Measurements from ENCODE around the gene RNF5. TPM values are rescaled to one million over a fixed set of nuclear protein-coding genes. Genes with fewer than 3 reads are reported as not detected.

Gene RNF5
- total and polyA plus RNA-seq, 2 of the 4 experiments (the other 2 are of a cell fraction): 18.8 to 41.4 TPM

- Histone ChIP-seq H2BK20ac (ENCODE audit: low read depth, low read length) (no peak overlapping the region), H3K36me3 (ENCODE audit: control insufficient read depth, insufficient read depth, low read length) (no peaks in the 10 kb centered on the region), H4K20me1 (ENCODE audit: insufficient read depth, low read length) (no peaks in the 10 kb centered on the region), H2BK15ac (ENCODE audit: low read depth, low read length) (no peak overlapping the region), H2BK120ac (ENCODE audit: low read depth, low read length) (no peak overlapping the region), H3K79me1 (ENCODE audit: low read depth in 1 of 2, low read length in 2 of 2) (no peaks in the 10 kb centered on the region), H3K27ac (ENCODE audit: insufficient read depth, low read length) (no peak overlapping the region), H3K4me3 (ENCODE audit: insufficient read depth, low read depth, low read length) (no peak overlapping the region), H3K23ac (ENCODE audit: low read depth, low read length) (no peak overlapping the region), H3K9me1 (ENCODE audit: insufficient read depth, low read length) (no peaks in the 10 kb centered on the region), H3K9me3 (ENCODE audit: control insufficient read depth, insufficient read depth, low read length) (no peaks in the 10 kb centered on the region), H3K14ac (replicated peaks; ENCODE audit: low read depth, low read length) (no peak overlapping the region), H3K4ac (ENCODE audit: low read depth, low read length) (no peak overlapping the region), H3K4me2 (ENCODE audit: low read depth, low read length) (no peak overlapping the region), H2AK5ac (ENCODE audit: low read depth, low read length) (no peak overlapping the region), H4K91ac (ENCODE audit: insufficient read depth, low read depth, low read length) (no peak overlapping the region), H2AFZ (replicated peaks; ENCODE audit: low read length, poor library complexity) (no peak overlapping the region), H4K5ac (ENCODE audit: low read depth, low read length) (no peak overlapping the region), H3K18ac (ENCODE audit: low read depth, low read length) (no peak overlapping the region), H3K27me3 (ENCODE audit: control insufficient read depth, insufficient read depth, low read length) (peaks cover 10% of the 10 kb centered on the region; the same call in 1 of the 2 replicates), H3K56ac (ENCODE audit: extremely low read depth, insufficient read depth, low read length) (no peak overlapping the region), H2AK9ac (replicated peaks; ENCODE audit: low read depth, low read length, poor library complexity) (peak overlapping the region; percentile 58), H2BK5ac (ENCODE audit: low read depth, low read length, poor library complexity, severe bottlenecking) (no peak overlapping the region), H4K8ac (ENCODE audit: low read depth in 2 of 2, low read length in 2 of 2) (no peak overlapping the region), H3K4me1 (ENCODE audit: control insufficient read depth, insufficient read depth, low read length) (no peaks in the 10 kb centered on the region), H3K9ac (ENCODE audit: low read depth, low read length) (no peak overlapping the region)
- ATAC-seq (ENCODE audit: low read depth): no peak
- no TSS peak for BruUV-seq (replicated peaks)
- intact Hi-C loops (cut with micrococcal nuclease): no loop called here
- in situ Hi-C loops (cut with MboI; ENCODE audit: low sequenced_read_pairs): no loop called here
- no peak for DNase-seq
- ChIA-PET POLR2A (ENCODE audit: unreplicated experiment) (no interaction called here), CTCF (no interaction called here)
- WGBS, 2 experiments (ENCODE audit: extremely low coverage in 2 of 2, insufficient read length in 1 of 2): 100% methylated on average over 1 of the region's 3 CpGs; no CpG with 5 or more reads in 1 of the 2 experiments
- TF ChIP-seq BHLHE40 (IDR thresholded peaks at IDR 0.05; ENCODE audit: low read depth, low read length) (no peak), RAD21 (IDR thresholded peaks at IDR 0.05; ENCODE audit: low read length) (no peak), ELK1 (IDR thresholded peaks at IDR 0.05; ENCODE audit: borderline replicate concordance, low read depth, low read length) (no peak), SMC3 (IDR thresholded peaks at IDR 0.05; ENCODE audit: low read depth, low read length) (no peak), USF2 (IDR thresholded peaks at IDR 0.05; ENCODE audit: low read depth, low read length) (no peak), POLR2A (IDR thresholded peaks at IDR 0.05; ENCODE audit: low read depth, low read length) (no peak), CTCF (conservative IDR thresholded peaks at IDR 0.05; ENCODE audit: low read depth, low read length) (no peak), NFE2L2 (IDR thresholded peaks at IDR 0.05; ENCODE audit: low read depth, low read length) (no peak), RFX5 (IDR thresholded peaks at IDR 0.05; ENCODE audit: low read depth, low read length) (no peak), FOS (IDR thresholded peaks at IDR 0.05; ENCODE audit: low read depth, low read length) (no peak), MXI1 (IDR thresholded peaks at IDR 0.05; ENCODE audit: borderline replicate concordance, low read depth, low read length) (no peak)
- dilution Hi-C loops (cut with HindIII; ENCODE audit: low sequenced_read_pairs, unreplicated experiment): no loop called here
Observed at GRCh38 chr6:32204268-32204715, 26.1 kb downstream of the RNF5 start.

Data from IMR-90 (cell line).